Embryonic facial prominence (tissue), 1 donor: Measurements from ENCODE around the gene KEL.

Experiments used
- DNase-seq: peaks from one replicate; pipeline ENCODE4 v3.0.0-alpha.2; 2016; ENCODE audit errors: extremely low spot score

KEL gene

DNA sequence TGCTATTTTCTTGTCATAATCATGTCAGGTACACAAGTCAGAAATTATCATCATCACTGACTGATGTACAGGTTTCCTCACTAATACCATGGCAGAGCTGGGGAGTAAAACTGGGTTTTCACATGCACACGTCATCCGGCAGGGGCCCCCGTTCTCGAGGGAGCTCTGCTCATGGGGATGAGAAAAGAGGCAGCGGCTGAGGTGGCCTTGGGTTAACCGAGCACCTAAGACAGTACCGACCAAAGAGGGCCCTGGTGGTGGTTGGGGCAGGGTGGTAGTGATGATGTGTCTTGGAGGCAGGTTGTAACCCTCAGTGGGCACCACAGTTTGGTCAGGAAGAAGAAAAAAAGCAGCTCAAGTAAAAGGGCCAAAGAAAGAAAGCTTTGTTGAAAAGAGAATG is 64.5 kb downstream of the KEL start:
- no peak for DNase-seq

GRCh38 chr7:142896741-142897379 is 65.3 kb downstream of the KEL start:
- no peak for DNase-seq

GRCh38 chr7:142896151-142896550 is 66.0 kb downstream of the KEL start:
- DNase-seq, result no peak

DNA sequence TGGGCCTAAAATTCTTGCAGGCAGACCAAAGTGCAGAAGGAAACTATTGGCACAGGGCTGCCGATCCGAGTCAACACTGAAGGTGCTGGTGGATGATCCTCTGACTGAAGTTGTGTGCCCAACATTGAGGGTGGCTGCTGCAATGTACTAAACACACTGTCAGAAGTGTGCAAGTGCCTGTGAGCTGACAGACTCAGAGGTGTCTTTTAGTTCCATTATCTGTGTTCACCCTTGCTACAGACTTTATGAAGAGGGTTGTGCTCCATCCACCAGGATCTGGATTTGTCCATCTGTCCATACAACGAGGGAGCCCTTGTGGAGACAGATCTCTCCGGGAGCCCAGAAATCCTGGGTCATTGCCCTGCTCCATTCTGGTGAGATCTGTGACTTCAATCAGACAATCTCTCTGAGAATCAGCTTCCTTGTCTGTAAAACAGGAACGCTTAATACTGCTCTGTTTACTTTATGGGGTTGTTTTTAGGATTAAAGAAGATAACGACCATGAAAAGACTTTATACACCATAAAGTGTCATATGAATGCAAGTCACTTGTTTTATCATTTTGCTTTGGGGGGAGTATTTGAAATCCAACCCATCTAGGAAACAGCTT is 67.1 kb downstream of the KEL start:
- no peak for DNase-seq

DNA sequence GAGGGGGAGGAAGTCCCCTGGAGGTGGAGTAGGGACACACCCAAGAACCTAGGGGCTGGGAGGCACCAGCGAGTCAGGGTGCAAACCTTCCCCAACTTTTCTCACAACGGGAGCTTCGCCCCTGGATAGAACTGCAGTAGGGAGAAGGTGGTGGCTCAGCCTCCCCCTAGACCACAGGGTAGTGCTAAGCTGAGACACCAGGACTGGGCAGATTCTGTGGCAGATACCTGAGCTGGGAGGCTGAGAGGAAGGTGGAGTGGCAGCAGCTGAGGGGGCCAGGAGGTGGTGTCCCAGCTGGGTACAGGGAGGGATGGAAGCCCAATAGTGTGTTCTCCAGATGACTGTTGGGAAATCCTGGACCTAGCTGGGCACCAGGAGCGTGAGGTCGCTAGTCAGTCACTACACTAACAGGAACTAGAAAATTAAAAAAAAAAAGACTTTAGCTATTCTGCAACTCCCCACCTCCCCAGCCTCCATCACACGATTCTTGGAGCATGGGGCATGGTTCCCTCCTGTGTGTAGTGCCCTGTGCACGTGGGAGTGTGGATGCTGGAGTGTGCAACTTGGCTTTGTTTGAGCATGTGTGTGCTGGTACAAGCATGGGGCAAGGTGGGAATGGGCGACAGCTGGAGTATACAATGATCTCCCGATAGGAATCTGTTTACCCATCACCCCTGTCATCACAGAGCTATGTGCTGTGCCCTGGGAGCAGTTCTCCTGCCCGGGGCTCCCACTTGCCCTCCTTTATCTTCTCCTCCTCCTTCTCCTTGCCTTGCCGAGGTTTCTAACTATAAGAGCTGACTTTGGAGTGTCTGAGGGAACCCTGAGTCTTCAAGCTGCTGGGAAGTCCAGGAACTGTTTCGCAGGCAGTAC is 67.8 kb downstream of the KEL start:
- no peak for DNase-seq

DNA sequence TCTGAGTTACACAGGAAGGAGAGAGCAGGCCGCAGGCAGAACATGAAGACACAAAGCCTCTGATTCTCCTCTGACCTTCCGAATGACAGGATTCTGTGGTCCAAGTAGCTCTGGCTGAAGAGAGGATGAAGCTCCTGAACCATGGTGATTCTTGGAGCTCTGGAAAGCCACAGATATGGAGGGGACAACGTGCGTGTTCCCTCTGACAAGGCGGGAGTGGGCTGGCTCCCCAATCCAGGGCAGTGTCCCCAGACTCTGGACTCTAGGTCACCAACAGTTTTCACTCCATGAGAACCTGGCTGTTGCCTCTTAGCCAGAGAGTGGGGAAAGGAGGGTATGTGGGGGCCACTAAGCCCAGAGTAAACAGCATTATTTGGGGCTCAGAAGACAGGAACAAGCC is 69.2 kb downstream of the KEL start:
- no peak for DNase-seq

- DNase-seq, result no peak
Observed at GRCh38 chr7:142891490-142892082, 70.6 kb downstream of the KEL start.
